ENCODE data around the gene AP3B1. TPM values are rescaled to one million over a fixed set of nuclear protein-coding genes. Genes with fewer than 3 reads are reported as not detected.

The AP3B1 gene
- total RNA-seq, 1 donor from 2014 or later: 14.3 TPM

DNA sequence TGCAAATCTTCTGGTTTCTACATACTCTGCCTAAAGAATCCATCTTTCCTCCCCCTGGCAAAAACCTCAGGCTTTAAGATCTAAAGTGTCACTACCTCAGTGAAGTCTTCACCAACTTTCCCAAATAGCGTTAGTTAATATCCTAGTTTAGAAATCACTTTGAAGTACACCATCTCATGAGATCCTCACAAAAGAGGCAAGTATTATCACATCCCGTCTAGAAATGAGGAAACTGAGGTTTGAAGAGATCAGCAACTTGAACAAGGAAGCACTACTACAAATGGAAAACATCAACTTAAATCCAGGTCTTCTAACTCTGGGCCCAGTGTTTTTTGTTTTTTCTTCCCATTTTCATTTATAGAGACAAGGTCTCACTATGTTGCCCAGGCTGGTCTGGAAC, 4.6 kb downstream of the AP3B1 start:
- TF ChIP-seq CTCF (IDR thresholded peaks at IDR 0.05; ENCODE audit: partially characterized antibody, unreplicated experiment): no peak
- H3K27me3 Mint-ChIP-seq (ENCODE audit: unreplicated experiment): no peaks in the 10 kb centered on the region

DNA sequence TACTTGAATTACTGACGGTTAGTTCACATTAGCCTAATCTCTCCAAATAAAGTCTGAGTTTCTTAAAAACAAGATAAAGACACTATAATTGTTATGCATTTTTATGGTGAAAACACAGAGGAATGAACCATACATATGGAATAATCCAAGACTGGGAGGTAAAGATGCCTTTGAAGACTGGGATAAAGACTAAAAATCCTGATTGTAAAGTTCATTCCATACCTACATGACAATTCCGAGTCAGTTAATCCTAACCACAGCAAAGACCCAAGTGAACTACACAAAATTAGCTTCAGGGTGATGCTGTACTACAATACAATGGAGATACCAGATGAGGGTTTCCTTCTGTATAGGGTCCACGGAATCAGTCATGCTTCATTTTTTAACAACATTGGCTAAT, 6.3 kb downstream of the AP3B1 start:
- no peaks in the 10 kb centered on the region for H3K36me3 Mint-ChIP-seq (ENCODE audit: unreplicated experiment)
- no peak for DNase-seq
- no peaks in the 10 kb centered on the region for H3K27me3 Mint-ChIP-seq (ENCODE audit: unreplicated experiment)
- H3K4me1 Mint-ChIP-seq (ENCODE audit: low read depth, unreplicated experiment): no peaks in the 10 kb centered on the region
- no peaks in the 10 kb centered on the region for H3K9me3 Mint-ChIP-seq (ENCODE audit: unreplicated experiment)
- no peak overlapping the region for H3K27ac Mint-ChIP-seq (ENCODE audit: unreplicated experiment)
- TF ChIP-seq CTCF (IDR thresholded peaks at IDR 0.05; ENCODE audit: partially characterized antibody, unreplicated experiment): no peak
- no peak overlapping the region for H3K4me3 Mint-ChIP-seq (ENCODE audit: unreplicated experiment)

More for the DNA sequence above, 4.6 kb downstream of the AP3B1 start:
- no peaks in the 10 kb centered on the region for H3K9me3 Mint-ChIP-seq (ENCODE audit: unreplicated experiment)
- H3K4me1 Mint-ChIP-seq (ENCODE audit: low read depth, unreplicated experiment): peaks cover 2% of the 10 kb centered on the region
- H3K27ac Mint-ChIP-seq (ENCODE audit: unreplicated experiment): no peak overlapping the region
- no peak for DNase-seq
- H3K36me3 Mint-ChIP-seq (ENCODE audit: unreplicated experiment): no peaks in the 10 kb centered on the region
- H3K4me3 Mint-ChIP-seq (ENCODE audit: unreplicated experiment): no peak overlapping the region

GRCh38 chr5:78287833-78288232, 6.7 kb downstream of the AP3B1 start:
- Mint-ChIP-seq H3K4me1 (ENCODE audit: low read depth, unreplicated experiment) (no peaks in the 10 kb centered on the region), H3K4me3 (ENCODE audit: unreplicated experiment) (no peak overlapping the region), H3K36me3 (ENCODE audit: unreplicated experiment) (no peaks in the 10 kb centered on the region), H3K27ac (ENCODE audit: unreplicated experiment) (no peak overlapping the region), H3K27me3 (ENCODE audit: unreplicated experiment) (no peaks in the 10 kb centered on the region), H3K9me3 (ENCODE audit: unreplicated experiment) (no peaks in the 10 kb centered on the region)
- DNase-seq: no peak
- TF ChIP-seq CTCF (IDR thresholded peaks at IDR 0.05; ENCODE audit: partially characterized antibody, unreplicated experiment): no peak

GRCh38 chr5:78287169-78287568, 7.3 kb downstream of the AP3B1 start:
- TF ChIP-seq CTCF (IDR thresholded peaks at IDR 0.05; ENCODE audit: partially characterized antibody, unreplicated experiment): no peak
- Mint-ChIP-seq H3K4me1 (ENCODE audit: low read depth, unreplicated experiment) (no peaks in the 10 kb centered on the region), H3K27ac (ENCODE audit: unreplicated experiment) (no peak overlapping the region), H3K36me3 (ENCODE audit: unreplicated experiment) (no peaks in the 10 kb centered on the region), H3K9me3 (ENCODE audit: unreplicated experiment) (no peaks in the 10 kb centered on the region), H3K27me3 (ENCODE audit: unreplicated experiment) (no peaks in the 10 kb centered on the region), H3K4me3 (ENCODE audit: unreplicated experiment) (no peak overlapping the region)
- DNase-seq: no peak

- Mint-ChIP-seq H3K27ac (ENCODE audit: unreplicated experiment) (no peak overlapping the region), H3K27me3 (ENCODE audit: unreplicated experiment) (no peaks in the 10 kb centered on the region), H3K9me3 (ENCODE audit: unreplicated experiment) (peaks cover 1% of the 10 kb centered on the region), H3K4me3 (ENCODE audit: unreplicated experiment) (no peak overlapping the region), H3K36me3 (ENCODE audit: unreplicated experiment) (no peaks in the 10 kb centered on the region), H3K4me1 (ENCODE audit: low read depth, unreplicated experiment) (no peaks in the 10 kb centered on the region)
- DNase-seq: no peak
- TF ChIP-seq CTCF (IDR thresholded peaks at IDR 0.05; ENCODE audit: partially characterized antibody, unreplicated experiment): no peak
Measured at GRCh38 chr5:78286290-78286689, 8.2 kb downstream of the AP3B1 start.

Measured in glutamatergic neuron (in vitro differentiated cells).